ENCODE results near the gene ERCC1.
A peak's percentile ranks its signal among the peaks of the same experiment; 100 is the strongest.
"Not testable (repeated sequence)": the region's sequence is repeated elsewhere in the genome, so short reads cannot be mapped to it uniquely, and the experiment has no call there.

The ERCC1 gene

DNA sequence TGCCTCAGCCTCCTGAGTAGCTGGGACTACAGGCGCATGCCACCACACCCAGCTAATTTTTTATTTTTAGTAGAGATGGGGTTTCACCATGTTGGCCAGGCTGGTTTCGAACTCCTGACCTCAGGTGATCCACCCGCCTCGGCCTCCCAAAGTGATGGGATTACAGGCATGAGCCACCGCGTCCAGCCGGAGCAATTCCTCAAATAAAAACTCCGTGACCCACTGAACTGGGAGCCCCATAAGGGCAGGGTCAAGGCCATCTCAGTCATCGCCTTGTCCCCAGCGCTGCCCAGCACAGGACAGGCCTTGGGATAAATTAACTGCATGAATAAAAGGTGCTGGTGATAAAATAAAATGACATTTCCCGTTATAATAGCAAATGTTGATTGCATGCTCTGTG lies 6.2 kb upstream of the ERCC1 start:
- DNase-seq (ENCODE audit: low spot score): not testable (repeated sequence)

DNA sequence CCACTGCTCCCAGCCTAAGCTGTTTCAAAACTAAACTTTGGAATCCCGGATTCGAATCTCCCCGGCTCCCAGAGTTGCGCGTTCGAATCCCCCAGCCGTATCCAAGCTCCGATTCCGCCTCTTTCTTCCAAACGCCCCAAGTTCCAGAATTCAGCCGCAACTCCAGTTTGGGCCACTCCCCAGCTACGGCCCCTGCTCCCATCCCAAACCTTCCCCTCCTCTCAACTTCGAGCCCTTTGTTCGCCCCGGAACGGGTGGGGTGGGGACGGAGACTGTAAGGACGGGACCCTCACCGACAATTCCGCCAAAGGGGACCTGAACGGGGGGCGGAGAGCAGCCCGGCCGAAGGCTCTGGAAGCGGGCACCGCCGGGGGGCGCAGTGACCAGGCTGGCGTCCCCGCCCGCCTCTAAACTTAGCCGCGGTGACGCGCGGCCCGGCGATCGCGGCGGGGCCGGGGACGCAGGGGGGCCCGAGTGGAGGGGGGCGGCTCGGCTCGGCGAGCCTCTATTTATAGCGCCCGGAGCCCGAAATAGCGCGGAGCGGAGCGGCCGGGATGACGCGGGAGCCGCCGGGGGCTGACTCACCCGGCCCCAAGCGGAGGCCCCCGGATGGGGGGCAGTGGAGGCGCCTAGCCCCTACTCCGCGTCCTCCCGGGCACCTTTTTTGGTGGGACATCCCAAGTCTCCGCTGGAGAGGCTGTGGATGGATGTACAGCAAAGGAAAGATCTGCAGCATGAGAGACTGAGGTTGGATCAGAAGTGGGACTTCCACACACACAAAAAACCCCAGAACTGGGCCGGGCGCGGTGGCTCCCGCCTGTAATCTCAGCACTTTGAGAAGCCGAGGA lies 4.9 kb upstream of the ERCC1 start:
- peak; percentile 61 for DNase-seq (ENCODE audit: low spot score)

DNA sequence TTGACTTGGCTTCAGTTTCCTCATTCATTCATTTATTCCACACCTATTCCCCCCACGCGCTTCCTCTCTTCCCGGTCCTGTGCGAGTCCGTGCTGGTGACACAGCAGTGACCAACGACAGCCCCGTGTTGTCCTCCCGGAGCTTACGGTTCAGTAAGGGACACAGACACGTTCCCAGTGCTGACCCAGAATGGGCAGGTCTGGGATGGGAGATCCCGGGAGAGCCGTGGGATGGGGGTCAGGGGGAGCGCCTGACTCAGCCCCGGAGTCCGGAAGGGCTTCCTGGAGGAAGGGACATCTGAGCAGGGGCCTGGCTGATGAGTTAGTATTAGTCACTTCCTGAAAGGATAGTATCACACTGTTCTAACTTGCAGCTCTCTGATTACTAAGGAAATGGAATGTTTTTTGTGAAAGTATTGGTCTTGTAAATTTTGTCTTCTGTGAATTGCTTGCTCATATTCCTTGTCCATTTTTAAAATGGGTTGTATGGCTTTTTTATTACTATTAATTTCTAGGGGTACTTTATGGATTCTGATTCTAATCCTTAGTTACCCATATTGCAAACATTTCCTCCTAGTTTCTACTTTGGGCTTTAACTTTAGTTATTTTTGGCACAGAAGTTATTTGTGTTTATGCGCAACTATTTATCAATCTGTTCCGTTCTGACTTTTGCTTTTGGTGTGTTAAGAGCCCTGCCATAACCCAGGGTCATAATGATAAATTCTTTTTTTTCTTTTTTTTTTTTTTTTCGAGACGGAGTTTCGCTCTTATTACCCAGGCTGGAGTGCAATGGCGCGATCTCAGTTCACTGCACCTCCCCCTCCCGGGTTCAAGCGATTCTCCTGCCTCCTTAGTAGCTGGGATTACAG lies 708 bp upstream of the ERCC1 start:
- DNase-seq (ENCODE audit: low spot score): peak; percentile 44

DNA sequence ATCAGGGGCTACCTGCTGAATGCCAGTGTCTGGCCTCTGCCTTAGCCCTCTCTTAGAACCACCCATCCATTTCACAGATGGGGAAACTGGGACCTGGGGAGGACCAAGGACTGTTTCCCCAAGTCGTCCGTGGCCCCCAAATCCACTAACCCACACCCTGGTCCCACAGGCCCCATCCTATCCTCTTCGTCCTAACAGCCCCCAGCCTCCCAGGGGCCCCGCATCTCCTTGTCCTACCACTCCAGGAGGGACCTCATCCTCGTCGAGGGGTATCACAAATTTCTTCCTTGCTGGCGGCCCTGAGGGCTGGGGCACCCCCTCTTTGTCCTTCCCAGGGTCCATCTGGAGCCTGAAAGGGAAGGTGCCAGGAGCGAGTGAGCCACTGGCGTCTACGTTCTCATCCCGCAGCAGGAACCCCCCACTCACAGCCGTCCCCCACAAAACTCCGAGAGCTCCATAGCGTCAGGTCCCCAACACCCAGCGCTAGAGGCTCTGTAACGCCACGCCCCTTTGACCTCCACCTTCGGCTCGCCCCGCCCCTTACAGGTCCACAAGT lies 606 bp downstream of the ERCC1 start:
- no peak for DNase-seq (ENCODE audit: low spot score)

DNA sequence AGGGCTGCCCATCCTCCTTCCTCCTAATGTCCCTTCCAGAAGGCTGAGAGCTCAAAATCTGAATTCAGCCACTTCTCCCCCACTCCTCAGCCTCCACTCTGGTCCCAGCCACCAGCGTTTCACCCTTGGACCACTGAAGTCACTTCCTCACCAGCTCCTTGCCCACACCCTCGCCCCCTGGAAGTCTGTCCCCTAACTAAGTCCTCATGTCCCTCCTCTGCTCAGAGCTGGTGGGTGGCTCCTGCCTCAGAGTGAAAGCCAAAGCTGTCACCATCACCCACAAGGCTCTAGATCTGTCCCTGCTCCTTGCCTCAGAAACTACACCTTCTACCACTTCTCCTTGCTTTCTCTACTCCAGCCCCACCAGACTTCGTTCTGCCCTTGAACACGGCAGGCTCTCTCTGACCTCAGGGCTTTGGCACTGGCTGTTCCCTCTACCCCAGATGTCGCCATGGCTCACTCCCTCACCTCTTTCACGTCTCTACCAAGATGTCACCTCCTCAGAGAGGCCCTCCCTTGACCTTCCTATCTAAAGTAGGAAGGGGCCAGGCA lies 1.7 kb downstream of the ERCC1 start:
- no peak for DNase-seq (ENCODE audit: low spot score)

DNA sequence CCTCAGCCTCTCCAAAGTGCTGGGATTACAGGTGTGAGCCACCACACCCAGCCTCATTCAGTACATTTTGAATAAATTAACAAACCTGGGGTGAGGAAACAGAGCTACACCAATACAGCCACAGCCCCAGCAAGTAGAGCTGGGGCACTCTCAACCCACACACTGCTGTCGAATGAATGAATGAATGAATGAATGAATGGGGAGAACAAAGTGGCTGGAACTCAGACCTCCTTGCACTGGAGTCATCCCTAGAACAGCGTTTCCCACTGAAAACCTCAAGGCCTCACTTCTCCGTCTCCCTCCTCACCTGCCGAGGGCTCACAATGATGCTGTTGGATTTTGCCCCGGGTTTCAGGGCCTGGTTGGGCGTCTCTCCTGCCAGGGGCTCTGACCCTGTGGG lies 2.8 kb downstream of the ERCC1 start:
- DNase-seq (ENCODE audit: low spot score): no peak

DNA sequence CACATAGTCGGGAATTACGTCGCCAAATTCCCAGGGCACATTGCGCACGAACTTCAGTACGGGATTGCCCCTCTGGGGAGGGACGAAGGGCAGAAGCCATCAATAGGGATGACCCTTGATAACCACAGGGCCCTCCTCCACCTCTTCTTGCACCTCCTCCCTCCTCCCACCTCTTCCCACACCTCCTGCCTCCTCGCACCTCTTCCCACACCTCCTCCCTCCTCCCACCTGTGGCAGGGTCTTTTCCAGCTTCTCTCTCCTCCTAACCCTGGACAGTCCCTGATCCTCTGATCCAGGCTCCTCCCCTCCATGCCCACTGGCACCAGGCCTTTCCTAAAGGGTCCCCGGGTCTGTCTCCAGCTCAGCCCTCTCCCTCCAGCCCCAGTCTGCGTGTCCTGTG lies 3.4 kb downstream of the ERCC1 start:
- DNase-seq (ENCODE audit: low spot score): no peak

DNA sequence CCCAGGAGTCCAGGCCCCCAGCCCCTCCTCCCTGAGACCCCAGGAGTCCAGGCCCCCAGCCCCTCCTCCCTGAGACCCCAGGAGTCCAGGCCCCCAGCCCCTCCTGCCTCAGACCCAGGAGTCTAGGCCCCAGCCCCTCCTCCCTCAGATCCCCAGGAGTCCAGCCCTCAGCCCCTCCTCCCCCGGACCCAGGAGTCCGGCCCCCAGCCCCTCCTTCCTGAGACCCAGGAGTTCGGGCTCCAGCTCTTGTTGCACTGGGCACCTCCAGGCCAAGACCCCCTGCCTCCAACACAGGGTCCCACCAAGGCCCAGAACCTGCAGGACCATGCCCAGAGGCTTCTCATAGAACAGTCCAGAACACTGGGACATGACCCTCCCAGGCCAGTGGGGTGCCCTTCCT lies 3.8 kb downstream of the ERCC1 start:
- no peak for DNase-seq (ENCODE audit: low spot score)

DNA sequence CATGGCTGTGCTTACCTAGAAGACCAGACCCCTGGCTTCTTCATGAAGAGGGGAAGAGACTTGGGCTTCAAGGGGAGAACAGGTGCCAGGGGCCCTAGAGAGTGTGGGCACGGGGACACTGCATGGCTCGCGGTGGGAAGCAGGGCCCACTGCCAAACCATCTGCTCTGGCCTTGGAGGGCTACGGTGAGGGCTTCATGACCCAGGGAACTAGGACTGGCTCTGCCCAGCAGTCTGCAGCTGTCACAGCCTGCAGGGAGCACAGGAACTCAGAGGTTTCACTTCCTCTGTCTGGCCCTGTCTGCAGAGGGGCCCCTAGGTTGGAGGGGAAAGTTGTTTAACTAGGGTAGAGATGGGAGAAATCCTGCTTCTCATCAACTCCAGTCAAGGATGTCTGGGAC lies 4.3 kb downstream of the ERCC1 start:
- peak; percentile 11 for DNase-seq (ENCODE audit: low spot score)

DNA sequence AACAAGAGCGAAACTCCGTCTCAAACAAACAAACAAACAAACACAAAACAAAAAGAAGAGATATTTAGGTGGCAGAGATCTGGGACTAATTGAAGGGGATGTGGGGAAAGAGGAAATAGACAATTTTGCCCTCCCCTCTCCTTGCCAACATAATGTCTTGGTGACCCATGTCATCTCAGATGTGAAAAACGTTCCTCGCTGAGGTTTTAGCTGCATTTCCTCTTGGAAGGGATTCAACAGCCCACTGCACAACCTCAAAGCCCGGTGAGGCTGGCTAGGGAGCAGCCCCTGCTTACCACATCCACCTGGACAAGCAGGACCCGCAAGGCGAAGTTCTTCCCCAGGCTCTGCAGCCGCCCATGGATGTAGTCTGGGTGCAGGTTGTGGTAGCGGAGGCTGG lies 4.9 kb downstream of the ERCC1 start:
- DNase-seq (ENCODE audit: low spot score): no peak

DNA sequence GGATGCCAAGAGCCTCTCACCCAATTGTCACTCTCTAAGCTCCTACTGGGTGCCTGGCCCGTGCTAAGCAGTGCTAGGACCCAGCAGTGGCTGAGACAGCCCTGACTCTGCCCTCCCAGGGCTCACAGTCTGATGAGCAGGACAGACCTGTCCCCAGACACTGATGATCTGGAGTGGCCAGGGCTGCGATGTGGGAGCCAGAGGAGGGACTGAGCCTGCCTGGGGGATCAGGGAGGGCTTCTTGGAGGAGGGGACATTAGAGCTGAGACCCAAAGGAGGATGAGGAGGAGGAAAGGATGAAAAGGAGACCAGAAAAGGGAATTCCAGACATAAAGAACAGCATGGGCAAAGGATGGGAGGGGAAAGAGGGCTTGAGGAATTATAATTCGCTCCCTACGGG lies 6.6 kb downstream of the ERCC1 start:
- peak; percentile 14 for DNase-seq (ENCODE audit: low spot score)

DNA sequence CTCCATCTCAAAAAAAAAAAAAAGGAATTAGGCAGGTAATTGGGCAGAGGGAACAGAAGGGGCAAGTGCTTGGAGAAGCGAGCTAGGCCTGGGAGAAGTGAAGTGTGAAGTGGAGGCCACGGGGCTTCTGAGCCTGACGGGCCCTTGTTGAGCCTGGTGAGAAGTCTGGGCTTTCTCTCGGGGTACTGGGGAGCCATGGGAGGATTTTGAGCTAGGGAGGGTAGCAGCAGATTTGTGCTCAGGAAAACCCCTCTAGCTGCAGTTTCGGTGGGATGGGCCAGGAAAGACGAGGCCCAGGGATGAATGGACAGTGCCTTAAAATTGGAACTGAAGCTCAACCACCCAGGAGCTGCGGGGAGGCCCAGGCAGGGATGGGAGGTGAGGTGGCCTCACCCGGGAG lies 9.2 kb downstream of the ERCC1 start:
- DNase-seq (ENCODE audit: low spot score): no peak

DNA sequence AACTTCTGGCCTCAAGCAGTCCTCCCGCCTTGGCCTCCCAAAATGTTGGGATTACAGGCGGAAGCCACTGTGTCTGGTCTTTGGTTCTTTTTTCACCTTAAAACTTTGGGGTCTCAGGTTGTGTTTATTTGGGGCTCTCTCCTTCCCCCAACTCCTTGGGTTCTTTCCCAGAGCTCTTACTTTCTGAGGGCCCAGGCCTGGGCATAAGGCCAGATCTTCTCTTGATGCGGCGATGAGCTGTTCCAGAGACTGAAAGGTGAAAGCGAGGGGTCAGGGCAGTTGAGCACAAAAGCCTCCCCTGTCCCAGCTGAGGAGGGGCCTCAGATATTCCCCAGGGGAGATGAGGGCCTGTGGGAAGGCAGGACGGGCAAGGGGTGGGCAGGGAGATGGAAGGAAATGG lies 10.2 kb downstream of the ERCC1 start:
- no peak for DNase-seq (ENCODE audit: low spot score)

DNA sequence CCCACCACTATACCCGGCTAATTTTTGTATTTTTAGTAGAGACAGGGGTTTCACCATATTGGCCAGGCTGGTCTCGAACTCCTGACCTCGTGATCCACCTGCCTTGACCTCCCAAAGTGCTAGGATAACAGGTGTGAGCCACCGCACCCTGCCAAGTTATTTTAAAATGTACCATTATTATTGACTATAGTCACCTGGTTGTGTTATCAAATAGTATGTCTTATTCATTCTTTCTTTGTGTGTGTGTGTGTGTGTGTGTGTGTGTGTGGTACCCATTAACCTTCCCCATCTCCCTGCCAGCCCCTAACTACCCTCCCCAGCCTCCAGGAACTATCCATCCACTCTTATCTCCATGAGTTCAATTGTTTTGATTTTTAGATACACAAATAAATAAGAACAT lies 13.4 kb downstream of the ERCC1 start:
- not testable (repeated sequence) for DNase-seq (ENCODE audit: low spot score)

DNA sequence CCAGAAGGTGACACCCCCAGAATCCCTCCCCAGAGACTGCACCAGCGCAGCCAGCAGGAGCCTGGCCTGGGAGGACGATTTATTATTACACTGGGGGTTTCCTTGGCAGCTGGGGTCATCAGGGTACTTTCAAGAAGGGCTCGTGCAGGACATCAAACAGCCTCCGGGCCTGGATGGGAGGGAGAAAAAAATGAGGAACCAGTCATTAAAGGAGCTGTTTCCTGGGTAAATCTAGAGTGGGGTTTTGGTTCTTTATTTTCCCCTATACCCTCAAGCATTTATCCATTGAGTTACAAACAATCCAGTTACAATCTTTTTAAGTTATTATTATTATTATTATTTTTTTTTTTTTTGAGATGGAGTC lies 14.2 kb downstream of the ERCC1 start:
- DNase-seq (ENCODE audit: low spot score): no peak

DNA sequence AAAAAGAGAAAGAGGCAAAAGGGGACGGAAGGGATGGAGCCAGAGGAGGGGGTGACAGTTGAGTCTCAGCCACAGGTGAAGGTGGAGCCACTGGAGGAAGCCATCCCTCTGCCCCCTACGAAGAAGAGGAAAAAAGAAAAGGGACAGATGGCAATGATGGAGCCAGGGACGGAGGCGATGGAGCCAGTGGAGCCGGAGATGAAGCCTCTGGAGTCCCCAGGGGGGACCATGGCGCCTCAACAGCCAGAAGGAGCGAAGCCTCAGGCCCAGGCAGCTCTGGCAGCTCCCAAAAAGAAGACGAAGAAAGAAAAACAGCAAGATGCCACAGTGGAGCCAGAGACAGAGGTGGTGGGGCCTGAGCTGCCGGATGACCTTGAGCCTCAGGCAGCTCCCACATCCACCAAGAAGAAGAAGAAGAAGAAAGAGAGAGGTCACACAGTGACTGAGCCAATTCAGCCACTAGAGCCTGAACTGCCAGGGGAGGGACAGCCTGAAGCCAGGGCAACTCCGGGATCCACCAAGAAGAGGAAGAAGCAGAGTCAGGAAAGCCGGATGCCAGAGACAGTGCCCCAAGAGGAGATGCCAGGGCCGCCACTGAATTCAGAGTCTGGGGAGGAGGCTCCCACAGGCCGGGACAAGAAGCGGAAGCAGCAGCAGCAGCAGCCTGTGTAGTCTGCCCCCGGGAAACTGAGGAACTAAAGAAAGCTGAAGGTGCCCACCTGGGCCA lies 14.7 kb downstream of the ERCC1 start:
- DNase-seq (ENCODE audit: low spot score): peak; percentile 14

DNA sequence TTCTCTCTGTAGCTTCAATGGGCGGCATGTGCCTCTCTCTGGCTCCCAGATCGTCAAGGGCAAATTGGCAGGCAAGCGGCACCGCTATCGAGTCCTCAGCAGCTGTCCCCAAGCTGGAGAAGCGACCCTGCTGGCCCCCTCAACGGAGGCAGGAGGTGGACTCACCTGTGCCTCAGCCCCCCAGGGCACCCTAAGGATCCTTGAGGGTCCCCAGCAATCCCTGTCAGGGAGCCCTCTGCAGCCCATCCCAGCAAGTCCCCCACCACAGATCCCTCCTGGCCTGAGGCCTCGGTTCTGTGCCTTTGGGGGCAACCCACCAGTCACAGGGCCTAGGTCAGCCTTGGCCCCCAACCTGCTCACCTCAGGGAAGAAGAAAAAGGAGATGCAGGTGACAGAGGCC lies 15.6 kb downstream of the ERCC1 start:
- peak; percentile 14 for DNase-seq (ENCODE audit: low spot score)

DNA sequence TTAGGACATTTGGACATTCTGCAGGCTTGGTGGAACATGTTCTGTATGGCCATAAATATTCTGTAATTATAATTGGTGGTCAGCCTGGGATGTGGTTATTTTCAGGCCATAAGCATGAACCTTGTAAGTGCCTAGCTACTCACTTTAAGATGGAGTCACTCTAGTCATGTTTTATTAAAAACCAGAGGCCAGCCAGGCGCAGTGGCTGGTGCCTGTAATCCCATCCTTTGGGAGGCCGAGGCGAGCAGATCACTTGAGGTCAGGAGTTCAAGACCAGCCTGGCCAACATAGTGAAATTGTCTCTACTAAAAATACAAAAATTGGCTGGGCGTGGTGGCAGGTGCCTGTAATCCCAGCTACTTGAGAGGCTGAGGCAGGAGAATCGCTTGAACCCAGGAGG lies 16.1 kb downstream of the ERCC1 start:
- not testable (repeated sequence) for DNase-seq (ENCODE audit: low spot score)

DNA sequence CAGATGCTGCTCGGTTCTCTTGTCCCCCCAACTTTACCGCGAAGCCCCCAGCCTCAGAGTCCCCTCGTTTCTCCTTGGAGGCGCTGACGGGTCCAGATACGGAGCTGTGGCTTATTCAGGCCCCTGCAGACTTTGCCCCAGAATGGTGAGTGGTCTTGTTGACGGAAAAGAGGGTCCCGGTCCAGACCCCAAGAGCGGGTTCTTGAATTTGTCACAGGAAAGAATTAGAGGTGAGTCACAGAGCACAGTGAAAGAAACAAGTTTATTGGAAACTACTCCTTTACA lies 16.7 kb downstream of the ERCC1 start:
- DNase-seq (ENCODE audit: low spot score): no peak

DNA sequence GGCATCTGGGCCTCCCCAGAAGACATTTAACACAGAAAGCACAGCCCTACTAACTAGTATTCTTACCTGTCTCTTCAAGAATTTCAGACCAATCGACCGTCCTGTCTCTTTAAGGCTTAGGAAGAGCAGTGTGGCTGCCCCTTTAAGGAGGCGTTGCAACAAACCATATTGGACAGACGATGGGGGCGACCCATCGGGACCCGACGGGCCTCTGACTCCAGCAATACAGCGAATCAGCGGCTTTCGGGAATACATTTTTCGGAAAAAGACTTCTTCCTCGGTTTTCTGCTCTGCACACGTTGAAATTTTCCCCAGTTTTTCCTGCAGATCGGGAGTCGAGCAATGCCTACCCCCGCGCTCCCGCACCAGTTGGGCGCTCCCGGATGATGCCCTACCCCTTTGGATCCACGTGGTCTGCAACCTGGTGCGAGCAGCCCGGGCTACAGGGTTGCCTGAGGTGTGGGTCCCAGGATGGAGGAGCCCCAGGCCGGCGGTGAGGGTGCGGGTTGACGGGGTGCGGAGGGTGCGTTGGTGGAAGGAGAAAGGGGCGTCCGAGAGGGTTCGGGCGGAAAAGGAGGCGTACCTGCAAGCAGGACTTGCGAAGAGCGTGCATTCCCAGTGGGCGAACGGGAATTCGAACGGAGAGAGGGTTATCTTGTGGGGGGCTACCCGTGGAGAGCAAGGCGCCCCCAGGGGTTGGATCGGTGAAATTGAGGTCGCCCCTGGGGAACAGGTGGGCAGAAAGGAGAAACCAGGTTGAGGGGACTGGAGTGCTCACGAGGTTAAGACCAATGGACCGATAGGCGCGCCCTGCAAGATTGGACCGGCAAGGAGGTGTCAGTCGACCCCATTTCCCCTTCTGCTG lies 17.3 kb downstream of the ERCC1 start, which contains the start of gene POLR1G:
POLR1G (plus strand) TSS at position 419 of the 865 bp plus-strand sequence; CDS start at position 472, 53 bp downstream.
- peak; percentile 90 for DNase-seq (ENCODE audit: low spot score)
